NCI-H345 (cell line): ENCODE results near the gene SERPINA5.

ENCODE experiments used
- DNase-seq: peaks from one replicate; lab custom pipeline; 2025; lab: John Stamatoyannopoulos, UW

The SERPINA5 gene

GRCh38 chr14:94550041-94550440 lies 31.2 kb upstream of the SERPINA5 start:
- DNase-seq: no peak

GRCh38 chr14:94555991-94556390 lies 25.2 kb upstream of the SERPINA5 start:
- no peak for DNase-seq

DNA sequence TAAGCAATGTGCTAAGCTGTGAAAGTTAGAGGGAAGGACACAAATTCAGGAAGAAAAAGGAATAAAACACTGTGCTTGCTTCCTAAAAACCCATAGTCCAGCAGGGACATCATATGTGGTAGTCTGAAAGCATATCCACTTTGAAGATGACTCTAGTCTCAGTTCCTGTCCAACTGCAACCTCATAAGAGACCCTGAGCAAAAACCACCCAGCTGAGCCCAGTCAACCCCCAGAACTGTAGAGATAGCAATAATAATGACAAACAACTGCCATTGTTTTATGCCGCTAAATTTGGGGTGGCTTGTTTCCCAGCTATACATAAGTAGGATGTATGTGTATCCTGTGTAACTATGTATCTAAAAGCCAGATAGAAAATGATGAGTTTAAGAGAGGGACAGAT lies 23.9 kb upstream of the SERPINA5 start:
- no peak for DNase-seq

GRCh38 chr14:94558842-94559241 lies 22.4 kb upstream of the SERPINA5 start:
- no peak for DNase-seq

GRCh38 chr14:94559638-94560290 lies 21.5 kb upstream of the SERPINA5 start:
- no peak for DNase-seq

DNA sequence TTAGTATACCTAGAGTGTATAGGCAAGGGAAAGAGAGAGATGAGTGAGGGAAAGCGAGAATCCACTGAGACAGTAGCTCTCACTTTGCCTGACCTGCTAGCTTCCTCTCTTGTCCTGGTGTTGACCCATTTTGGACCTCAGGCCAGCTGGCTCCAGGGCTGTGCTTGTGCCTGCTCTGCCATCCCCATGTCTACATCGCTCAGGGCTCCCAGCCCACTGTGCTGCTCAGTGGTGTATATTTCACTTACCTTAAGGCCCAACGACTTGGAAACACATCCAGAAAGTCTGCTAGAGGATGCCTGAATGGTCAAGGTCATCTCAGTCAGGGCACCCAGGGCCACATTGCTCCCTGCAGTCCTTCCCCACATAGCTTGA lies 20.9 kb upstream of the SERPINA5 start:
- DNase-seq: no peak

DNA sequence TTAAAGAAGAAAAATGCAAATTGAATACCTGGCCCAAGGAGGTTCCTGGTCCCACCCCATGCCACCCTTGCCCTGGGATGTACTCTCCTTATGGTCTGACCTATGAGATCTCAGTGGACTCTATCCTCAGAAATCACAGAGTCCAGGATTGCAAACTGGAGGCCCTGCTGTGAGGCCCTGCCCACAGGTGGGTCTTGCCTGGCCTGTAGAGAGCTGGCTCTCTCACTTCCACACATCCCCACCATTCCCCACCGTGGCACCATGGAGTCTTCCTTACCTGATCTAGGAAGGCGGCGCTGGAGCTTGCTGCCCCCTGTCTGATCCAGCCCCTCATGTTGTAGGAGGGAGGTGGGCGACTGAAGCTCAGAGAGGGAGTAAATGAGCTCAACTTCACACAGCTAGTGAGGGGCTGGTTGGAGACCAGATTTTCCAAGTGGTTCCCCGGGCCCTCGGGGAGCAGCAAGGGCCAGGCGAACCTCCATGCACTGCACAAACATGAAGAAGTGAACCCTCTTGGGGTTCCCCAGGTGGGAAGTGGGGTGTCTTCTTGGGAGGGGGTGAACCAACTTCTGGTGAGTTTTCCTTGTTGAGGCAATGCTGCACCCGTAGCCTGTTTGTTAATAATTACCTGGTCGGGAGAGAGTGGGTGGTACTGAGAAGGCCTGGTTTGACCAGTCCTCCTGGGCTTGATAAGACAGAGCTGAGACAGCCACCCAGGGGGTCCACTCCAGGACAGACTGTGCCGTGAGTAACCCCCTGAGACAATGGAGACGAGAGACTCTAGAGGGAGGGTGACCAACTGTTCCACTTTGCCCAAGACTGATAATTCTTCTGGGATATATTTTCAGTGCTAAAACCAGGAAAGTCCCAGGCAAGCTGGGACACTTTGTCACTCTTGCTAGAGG lies 20.2 kb upstream of the SERPINA5 start, which contains the start of gene SERPINA4:
TSS of gene SERPINA4 (plus strand) at position 692 of the 905 bp plus-strand sequence. CDS start 2,041 bp downstream, outside the sequence.
- DNase-seq: no peak

- DNase-seq: no peak
These were observed 19.6 kb upstream of the SERPINA5 start for GRCh38 chr14:94561656-94562010.

DNA sequence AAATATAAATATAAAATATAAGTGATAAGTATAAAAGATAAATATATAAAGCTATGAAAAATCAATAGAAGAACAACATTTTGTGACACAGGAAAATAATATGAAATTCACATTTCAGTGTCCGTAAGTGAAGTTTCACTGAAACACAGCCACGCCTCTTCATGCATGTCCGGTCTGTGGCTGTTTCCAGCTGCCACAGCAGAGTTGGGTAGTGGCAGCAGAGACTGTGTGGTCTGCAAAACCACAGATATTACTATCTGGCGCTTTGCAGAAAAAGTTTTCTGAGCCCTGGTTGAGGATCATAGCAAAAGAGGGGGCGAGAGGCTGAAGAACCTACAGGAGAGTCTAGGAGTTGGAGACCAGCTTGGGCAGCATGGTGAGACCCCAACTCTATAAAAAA lies 19.2 kb upstream of the SERPINA5 start:
- no peak for DNase-seq

- no peak for DNase-seq
These were observed 18.0 kb upstream of the SERPINA5 start for GRCh38 chr14:94562941-94563883.

GRCh38 chr14:94564381-94564780 lies 16.8 kb upstream of the SERPINA5 start:
- DNase-seq: no peak

- no peak for DNase-seq
These were observed 13.0 kb upstream of the SERPINA5 start for GRCh38 chr14:94568186-94568585.

- no peak for DNase-seq
These were observed 11.7 kb upstream of the SERPINA5 start for GRCh38 chr14:94569381-94570001.

DNA sequence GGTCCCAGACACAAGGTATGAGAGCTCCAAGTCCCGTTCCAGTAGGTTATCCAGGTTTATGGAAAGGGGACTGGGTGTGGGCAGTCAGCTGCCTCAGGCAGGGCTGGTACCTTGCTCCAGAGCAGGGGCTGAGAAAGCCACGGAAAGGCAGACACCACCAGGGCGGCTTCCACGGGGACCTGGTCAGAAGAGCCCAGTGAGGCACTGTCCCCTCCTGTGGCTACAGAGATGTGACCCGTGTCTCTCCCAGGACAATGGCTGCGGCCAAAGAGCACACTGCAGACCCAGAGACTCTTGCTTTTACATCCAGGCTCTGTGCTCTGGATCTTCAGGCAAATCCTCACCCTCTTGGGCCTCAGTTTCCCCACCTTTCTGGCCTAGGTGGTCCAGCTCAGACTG lies 11.2 kb upstream of the SERPINA5 start:
- no peak for DNase-seq

DNA sequence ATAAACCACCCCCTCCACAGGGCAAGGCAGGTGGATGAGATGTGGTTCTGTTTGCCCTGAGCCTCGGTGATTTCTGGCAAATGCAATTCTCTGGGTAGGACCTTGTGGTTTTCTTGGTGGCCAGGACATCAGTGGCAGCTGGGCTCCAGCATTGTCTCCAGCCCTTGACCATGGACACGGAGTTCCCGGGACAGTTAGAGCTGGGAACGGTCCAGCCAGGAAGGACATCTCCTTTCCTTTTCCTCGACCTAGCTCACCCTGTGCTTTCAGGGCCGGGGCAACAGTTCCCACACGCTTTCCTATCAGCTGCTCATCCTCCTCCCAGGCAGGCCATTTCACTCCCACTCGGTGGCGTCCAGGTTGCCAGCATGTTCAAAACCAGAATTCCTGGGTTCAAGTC lies 10.8 kb upstream of the SERPINA5 start:
- DNase-seq: no peak

DNA sequence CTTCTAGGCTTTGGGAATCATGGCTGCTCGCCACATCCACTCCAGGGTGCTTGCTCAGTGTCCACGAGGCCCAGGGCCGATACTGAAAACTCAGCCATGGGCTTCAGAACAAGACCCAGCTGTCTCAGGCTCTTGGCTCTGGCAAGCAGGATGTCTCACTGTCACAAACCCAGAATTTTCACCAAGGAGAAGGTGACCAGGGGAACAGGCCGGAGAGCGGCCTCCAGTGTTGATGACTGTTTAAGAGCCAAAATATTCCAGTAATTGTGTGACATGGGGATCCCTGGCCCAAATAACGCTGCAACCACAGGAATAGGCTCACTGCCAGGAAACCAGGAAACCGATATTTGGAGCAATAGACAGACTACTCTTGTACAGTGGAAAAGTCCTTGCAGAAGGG lies 9.8 kb upstream of the SERPINA5 start:
- DNase-seq: no peak

DNA sequence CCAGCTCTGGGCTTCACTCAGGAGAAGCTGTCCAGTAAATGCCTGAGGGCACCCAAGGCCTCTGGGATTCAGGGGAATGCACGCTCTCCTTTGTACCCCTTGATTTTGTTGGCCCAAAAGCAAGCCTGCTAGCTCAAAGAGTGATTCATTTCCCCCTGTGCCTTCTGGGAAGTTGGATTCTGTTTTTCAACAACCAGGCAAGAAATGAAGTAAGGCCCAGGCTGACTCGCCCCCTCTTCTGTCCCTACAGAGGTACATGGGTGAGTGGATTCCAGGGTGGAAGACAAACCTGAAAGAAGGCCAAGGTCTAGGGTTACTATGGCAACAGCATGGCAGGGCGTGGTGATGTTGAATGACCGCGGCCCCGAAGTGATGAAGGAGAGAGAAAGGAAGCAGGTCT lies 9.3 kb upstream of the SERPINA5 start:
- DNase-seq: no peak

GRCh38 chr14:94572637-94573303 lies 8.5 kb upstream of the SERPINA5 start:
- DNase-seq: no peak

DNA sequence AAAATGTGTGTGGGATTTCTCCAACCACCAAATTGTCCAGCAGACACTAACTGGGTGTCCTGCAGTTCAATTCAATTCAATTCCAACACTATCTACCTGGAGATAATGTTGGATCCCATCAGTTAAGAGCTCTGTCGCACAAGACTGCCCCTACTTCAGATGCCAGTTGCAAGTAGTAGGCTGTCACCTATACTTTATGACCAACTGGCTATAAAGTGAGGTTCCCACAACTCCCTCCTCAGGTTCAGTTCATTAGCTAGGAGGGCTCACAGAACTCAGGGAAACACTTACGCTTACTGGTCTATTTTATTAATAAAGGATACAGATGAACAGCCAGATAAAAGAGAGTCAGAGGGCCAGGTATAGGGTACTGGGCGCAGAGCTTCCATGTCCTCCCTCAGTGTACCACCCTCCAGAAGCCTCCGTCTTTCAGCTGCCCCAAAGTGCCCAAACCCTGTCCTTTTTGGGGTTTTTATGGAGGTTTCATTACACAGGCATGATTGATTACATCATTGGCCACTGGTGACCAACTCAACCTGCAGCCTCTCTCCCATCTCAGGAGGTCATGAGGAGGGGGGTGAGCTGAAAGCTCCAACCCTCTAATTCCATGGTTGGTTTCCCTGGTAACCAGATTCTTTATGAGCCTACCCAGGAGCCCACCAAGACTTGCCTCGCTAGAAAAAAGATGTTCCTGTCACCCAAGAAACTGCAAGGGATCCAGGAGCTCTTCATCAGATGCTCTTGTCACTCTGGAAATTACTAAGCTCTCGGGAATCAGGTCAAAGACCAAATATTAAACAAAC lies 7.5 kb upstream of the SERPINA5 start:
- DNase-seq: no peak

GRCh38 chr14:94574336-94574735 lies 6.9 kb upstream of the SERPINA5 start:
- DNase-seq: no peak
